ENCODE data around the gene BRINP1.

DNA sequence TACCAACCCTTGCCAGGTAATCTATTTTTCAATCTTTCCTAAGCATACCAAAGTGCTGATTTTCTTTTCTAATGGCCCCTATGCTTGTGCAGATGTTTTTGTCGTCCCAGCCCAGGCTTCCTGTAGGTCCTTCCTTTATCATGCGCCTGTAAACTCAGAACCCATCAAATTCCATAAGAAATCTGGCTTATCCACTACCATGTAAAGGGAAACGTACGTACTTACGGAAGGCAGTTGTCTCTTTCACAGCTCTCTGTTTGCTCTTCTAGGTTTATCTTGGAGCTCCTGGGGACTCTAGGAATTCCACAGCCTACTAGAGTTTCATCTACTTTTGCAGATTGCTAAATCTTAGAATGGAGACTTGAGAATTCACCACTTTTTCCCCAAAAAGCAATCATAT, 9.0 kb downstream of the BRINP1 start:
- no peak for TF ChIP-seq CTCF (conservative IDR thresholded peaks at IDR 0.05; ENCODE audit: low read length)
- TF ChIP-seq EZH2phosphoT487 (IDR thresholded peaks at IDR 0.05; ENCODE audit: borderline replicate concordance) = no peak
